NCI-H1694 (cell line): ENCODE data around the gene SAT1.

Experiments used
- DNase-seq: peaks from one replicate; lab custom pipeline; 2025; lab: John Stamatoyannopoulos, UW

SAT1 gene

DNA sequence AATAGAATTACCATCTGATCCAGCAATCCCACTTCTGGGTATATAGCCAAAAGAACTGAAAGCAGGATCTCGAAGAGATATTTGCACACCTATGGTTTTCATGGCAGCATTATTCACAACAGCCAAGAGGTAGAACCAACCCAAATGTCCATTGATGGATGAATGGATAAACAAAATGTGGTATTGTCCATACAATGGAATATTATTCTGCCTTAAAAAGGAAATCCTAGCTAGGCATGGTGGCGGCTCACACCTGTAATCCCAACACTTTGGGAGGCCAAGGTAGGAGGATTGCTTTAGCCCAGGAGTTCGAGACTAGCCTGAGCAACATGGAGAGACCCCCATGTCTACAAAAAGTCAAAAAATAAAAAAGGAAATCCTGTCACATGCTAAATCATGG, 27.3 kb downstream of the SAT1 start:
- no peak for DNase-seq

DNA sequence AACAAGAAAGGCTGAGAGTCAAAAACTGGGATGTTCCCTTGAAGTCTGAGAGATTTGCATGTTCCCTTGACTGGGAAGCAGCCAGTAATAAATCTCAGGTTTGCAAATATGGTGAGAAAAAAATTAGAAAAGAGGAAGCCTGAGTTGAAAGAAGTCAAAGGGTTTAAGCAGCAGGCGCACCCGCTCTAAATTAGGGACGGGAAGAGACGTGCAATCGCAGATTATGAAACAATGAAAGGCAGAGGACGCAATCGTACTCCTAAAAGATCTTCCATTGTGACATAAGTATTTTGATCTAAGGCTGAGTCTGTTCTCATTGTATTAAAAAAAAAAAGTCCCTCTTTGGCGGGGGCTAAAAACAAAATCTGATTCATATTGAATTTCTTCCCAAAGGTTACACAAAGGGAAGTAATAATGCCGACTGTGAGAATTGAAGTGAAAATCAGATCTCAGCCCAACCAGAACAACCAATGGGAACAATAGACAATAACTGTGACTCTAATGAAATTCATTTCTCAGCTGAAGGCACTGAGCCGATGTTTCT, 28.2 kb downstream of the SAT1 start:
- no peak for DNase-seq

DNA sequence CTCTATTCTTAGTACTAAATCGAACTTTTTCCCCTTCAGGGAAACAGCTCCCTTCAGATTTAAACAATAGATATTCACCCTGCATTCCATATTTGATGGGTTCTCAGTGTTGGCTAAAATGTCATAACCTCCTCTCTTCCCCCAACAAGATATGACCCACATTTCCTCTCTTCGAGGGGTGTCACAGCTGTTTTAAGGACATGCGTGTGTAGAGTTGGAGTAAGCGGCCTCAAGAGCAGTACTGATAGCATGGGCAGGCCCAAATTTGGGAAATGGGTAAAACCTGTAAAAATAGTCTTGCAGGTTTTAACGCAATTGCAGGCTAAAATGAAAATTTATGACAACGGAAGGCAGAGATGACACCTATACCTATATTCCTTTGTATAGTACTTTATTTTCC, 28.7 kb downstream of the SAT1 start:
- no peak for DNase-seq

DNA sequence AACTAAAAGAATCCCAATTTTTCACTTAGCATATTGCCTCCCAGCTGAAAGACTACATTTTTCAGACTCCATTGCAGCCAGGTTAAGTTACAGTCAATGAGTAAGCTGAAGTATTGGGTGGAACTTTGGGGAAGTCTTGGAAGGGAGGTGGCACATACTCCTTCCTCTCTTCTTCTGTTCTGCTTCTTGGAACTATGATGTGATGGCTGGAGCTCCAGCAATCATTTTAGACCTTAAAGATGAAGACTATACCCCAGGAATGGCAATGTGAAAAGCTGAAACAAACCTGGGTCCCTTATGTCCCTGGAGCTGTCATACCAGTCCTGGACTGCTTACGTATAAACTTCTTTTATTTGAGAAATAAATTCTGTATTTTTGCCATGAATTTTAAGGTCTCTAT, 30.8 kb downstream of the SAT1 start:
- no peak for DNase-seq

DNA sequence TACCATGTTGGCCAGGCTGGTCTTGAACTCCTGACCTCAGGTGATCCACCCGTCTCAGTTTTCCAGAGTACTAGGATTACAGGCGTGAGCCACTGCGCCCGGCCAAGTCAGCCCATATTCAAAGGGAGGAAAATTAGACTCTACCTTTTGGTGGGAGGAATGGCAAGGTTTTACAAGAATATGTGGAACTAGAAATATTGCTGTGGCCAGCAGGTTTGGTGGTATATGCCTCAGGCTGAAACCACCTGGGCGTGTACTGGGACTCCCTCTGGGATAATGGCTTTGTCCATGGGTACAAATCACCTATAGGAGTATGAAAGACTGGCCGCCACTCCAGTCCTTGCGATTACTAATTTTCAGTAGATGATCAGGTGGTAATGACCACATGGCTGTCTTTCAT, 32.4 kb downstream of the SAT1 start:
- DNase-seq: no peak

DNA sequence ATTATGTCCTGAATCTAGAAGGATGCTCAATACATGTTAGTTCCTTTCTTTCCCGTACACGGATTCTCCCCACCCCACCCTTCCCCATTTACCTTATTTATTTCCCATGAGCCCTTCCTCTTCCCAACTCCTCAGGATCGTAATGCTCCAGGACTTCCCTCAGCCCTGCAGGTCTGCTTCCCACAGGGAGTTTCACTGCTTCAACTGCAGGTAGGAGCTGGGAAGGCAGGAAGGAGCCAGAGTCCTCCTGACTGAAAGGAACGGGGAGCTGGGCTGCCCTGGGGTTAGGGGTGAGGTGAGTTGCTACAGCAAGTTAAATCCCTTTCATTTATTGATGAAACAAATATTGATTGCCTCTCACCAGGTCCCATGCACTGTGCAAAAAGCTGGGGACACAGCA, 33.2 kb downstream of the SAT1 start:
- DNase-seq: no peak

DNA sequence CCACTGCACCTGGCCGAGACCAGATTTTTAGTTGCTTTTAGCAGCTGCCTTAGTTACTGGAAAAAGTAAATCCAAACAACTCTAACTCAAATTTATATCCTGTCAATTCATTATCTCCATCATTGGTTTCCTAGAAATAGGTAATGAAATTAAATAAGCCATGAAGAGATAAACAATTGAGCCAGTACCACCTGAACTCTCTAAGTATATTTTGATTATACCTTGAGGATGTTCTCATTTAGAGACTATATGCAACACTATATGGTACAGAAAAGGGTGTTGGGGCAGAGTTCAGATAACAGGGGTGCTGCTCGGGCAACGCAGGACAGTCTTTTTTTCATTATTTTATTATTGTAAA, 35.0 kb downstream of the SAT1 start:
- no peak for DNase-seq

DNA sequence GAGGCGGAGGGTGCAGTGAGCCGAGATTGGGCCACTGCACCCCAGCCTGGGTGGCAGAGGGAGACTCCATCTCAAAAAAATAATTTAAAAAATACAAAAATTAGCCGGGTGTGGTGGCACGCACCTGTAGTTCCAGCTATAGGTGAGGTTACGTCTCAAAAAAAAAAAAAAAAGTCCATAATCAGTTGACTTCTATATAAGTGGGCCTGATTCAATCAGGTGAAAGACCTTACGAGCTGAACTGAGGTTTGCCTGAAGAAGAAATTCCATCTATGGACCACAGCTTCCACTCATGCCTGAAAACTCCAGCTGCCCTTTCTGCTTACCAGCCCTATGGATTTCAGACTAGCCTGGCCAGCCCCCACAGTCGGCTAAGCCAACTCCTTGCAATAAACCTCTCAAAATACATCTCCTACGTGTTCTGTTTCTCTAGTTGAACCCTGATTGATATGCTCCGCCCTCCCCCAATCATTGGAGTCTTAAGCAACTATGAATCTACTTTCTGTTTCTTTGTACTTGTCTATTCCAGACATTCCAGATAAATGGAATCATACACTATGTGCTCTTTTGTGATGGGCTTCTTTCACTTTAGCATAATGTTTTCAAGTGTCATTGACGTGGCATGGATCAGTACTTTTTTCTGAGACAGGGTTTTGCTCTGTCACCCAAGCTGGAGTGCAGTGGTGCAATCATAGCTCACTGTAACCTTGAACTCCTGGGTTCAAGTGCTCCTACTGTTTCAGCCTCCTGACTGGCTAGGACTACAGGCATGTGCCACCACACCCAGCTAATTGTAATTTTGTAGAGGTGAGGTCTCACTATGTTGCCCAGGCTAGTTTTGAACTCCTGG, 36.6 kb downstream of the SAT1 start:
- no peak for DNase-seq

DNA sequence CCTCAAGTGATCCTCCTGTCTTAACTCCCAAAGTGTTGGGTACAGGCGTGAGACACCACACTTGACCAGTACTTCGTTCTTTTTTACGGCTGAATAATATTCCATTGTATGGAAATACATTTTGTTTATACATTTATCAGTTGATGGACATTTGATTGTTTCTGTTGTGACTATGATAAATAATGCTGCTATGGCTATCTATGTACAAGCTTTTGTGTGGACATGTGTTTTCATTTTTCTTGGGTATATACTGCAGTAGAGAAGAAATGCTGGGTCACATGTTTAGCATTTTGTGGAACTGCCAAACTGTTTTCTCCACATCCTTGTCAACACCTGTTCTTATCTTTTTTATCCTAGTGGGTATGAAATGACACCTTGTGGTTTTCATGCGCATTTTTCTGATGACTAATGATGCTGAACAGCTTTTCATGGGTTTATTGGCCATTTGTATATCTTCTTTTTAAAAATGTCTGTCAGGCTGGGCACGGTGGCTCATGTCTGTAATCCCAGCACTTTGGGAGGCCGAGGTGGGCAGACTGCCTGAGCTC, 37.3 kb downstream of the SAT1 start:
- no peak for DNase-seq

DNA sequence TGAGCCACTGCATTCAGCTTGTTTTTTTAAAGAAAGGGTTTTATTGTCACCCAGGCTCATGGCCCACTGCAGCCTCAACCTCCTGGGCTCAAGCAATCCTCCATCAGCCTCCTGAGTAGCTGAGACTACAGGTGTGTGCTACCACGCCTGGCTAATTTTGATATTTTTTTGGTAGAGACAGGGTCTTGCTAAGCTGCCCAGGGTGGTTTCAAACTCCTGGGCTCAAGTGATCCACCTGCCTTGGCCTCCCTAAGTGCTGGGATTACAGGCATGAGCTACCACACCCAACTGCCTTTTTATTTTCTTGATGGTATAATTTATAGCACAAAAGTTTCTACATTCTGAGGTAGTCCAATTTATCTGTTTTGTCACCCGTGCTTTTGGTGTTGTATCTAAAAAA, 38.9 kb downstream of the SAT1 start:
- DNase-seq: no peak

DNA sequence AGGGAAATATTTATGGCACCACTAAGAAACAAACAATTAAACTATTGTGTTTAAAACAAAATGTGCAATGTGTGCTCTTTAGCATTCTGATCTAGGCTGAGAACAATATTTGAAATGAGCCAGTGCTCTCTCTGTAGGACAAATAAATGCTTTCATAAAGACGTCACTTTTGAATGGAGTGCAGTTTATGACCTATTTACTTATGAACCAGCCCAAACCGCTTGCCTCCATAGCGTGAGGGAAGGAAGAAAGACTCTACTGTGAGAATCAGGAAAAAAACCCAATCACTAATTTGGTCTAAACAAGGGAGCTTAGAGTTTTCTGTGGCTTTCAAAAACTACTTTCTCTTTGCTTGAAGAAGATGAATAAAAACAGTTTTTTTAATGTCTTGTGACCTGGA, 39.4 kb downstream of the SAT1 start:
- DNase-seq: no peak

DNA sequence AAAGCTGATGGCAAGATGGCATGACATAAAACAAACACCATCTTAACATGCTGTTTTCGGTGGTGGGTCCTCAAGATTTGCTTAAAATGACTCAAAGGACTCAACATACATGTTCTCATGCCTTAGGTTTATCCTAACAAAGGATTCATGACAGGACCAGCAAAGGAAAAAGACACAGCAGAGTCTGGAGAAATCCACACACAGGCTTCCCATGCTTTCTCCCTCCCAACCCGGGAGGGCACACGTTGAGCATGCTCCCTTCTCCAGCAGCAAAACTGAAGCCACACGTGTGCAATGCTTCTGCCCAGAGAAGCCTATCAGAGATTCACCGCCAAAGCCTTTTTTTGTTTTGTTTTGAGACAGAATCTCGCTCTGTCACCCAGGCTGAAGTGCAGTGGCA, 39.9 kb downstream of the SAT1 start:
- no peak for DNase-seq

DNA sequence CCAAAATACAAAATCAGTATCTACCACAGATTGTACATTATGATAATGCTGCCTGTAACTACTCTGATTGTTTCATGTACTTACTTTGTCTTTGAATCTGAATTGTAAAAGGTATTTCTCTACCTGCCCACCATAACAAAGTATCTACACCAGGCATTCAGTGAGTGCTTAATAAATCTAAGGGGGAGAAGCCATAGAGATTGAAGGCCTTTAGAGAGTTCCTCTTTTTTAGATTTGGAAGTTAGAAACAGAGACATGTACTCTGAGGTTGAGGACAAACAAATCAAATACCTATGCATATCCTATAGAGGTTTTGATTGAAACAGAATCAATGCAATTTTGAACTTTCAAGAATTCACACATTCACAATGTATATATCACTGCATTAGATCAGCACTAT, 42.7 kb downstream of the SAT1 start:
- DNase-seq: no peak

DNA sequence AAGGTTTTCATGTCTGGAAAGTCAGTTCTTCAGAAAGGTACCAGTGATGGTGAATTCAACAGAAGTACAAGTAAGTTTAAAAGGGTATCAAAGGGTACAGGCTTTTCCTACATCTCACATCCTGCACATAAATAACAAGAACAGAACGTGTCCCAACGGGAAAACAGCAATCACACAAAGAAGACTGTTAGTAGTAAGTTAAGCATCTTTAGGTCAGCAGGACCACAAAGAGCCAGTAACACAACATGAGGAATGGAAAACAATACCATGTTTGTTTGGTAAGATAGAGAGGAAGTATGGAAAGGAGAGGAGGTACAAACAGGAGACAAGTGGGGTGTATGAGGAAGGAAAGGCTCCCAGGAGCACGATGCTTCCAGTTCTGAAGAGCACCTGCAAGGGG, 43.2 kb downstream of the SAT1 start:
- no peak for DNase-seq

DNA sequence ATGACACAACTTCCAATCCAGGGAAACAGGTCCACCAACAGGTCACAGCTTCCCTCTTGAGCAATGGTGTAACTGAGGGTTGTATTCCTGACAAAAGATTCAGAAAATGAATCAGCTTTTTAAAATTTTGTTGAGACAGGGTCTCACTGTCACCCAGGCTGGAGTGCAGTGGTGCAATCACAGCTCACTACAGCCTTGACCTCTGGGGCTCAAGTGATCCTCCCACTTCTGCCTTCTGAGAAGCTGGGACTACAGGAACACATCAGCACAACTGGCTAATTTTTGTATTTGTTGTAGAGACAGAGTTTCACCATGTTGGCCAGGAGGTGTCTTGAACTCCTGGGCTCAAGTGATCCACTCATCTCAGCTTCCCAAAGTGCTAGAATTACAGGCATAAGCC, 43.7 kb downstream of the SAT1 start:
- DNase-seq: no peak

DNA sequence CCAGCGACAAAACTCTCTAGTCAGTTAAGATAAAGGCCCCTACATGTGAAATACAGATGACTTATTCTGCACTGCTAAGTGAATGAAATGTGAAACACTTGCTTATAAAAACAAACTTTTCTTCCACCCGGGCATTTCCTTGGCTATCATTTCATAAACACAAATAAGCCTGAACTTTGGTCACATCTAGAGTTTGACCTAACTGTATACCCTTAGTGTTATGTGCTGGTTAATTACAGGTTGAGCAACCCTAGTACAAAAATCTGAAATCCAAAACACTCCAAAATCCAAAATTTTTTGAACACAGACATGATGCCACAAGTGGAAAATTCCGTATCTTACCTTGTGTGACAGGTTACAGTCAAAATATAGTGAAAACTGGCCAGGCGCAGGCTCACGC, 45.9 kb downstream of the SAT1 start:
- DNase-seq: no peak

DNA sequence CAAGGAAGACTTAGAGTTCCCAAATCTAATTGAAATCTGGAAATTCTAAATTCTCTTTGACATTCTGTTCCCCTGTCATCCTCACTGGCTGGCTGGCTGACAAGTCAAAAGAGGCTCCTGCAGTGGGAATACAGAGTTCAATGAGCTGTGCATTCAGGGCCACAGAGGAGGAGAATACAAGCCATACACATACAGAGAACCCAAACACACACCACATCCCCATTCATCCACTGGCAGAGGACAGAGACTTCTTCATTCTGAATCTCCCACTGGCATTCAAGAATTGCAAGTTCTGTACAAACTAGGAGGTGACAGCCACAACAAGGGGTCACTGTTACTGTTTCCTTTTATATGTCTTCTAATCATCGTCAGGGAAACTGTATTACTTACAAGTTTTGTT, 49.7 kb downstream of the SAT1 start:
- DNase-seq: no peak
